ENCODE data around the gene GALNT10. TPM values are rescaled to one million over a fixed set of nuclear protein-coding genes. Genes with fewer than 3 reads are reported as not detected.

Gene GALNT10
- total and polyA plus RNA-seq, 10 donors: 7.6 to 50.2 (median 43.5) TPM

DNA sequence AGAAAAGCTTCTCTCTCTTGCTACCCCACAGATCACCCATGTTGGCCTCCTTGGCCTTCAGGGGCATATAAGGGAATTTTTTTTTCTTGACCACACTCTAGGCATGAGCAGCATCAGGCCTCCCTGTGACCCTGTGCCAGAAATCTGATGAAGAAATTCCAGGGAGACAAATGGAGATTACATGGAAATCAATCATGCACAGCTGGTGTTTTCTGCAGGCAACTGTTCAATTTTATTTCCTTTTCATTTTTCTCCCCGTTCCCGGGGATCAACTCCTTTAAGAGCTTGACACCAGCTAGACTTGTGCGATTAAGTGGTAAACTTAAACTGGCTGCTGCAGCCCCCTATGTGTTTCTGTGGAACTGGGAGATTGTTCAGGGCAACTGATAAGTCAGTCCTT is 59.3 kb downstream of the GALNT10 start:
- TF ChIP-seq, protein P1, sequence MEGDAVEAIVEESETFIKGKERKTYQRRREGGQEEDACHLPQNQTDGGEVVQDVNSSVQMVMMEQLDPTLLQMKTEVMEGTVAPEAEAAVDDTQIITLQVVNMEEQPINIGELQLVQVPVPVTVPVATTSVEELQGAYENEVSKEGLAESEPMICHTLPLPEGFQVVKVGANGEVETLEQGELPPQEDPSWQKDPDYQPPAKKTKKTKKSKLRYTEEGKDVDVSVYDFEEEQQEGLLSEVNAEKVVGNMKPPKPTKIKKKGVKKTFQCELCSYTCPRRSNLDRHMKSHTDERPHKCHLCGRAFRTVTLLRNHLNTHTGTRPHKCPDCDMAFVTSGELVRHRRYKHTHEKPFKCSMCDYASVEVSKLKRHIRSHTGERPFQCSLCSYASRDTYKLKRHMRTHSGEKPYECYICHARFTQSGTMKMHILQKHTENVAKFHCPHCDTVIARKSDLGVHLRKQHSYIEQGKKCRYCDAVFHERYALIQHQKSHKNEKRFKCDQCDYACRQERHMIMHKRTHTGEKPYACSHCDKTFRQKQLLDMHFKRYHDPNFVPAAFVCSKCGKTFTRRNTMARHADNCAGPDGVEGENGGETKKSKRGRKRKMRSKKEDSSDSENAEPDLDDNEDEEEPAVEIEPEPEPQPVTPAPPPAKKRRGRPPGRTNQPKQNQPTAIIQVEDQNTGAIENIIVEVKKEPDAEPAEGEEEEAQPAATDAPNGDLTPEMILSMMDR (IDR thresholded peaks at IDR 0.05 in 8 of 11, conservative IDR thresholded peaks at IDR 0.05 in 3 of 11): no peak
- TF ChIP-seq POLR2AphosphoS5 (IDR thresholded peaks at IDR 0.05) (no peak), POLR2A (IDR thresholded peaks at IDR 0.05) (no peak)
- H3K9me3 ChIP-seq: peaks cover 0 to 7% (median 0%) of the 10 kb centered on the region in 8 donors
- H3K4me3 ChIP-seq: no peak overlapping the region
- WGBS, 5 donors: 77 to 88% (median 84%) methylated on average over 3 of the region's 3 CpGs
- no peaks in the 10 kb centered on the region for H3K27me3 ChIP-seq (replicated peaks in 1 of 7)
- peaks cover 0 to 3% (median 0%) of the 10 kb centered on the region in 6 donors for H3K36me3 ChIP-seq
- intact Hi-C loops (cut with DNase I; ENCODE audit: low total_unique reads): no loop called here
- no peak overlapping the region for H3K27ac ChIP-seq
- peaks cover 0 to 7% (median 0%) of the 10 kb centered on the region in 6 donors for H3K4me1 ChIP-seq
- no peak for DNase-seq

DNA sequence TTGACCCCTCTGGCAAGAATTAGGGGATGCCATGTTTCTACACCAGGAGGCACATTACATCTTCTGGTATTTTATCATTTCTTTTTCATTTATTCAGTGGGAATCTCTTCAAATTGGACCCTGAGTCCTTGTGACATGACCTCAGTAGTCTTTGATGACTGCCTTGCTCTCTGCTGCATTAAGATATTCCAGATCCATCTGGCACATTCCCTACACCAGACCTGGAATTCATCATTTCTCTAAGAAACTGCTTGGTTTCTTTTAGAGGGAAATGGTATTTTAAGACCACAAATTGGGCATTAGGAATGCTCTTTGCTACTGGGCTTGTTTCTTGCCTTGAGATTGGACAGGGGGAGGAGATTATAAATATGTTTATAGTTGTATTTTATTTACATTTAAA is 61.0 kb downstream of the GALNT10 start:
- intact Hi-C loops (cut with DNase I; ENCODE audit: low total_unique reads): no loop called here
- TF ChIP-seq POLR2A (IDR thresholded peaks at IDR 0.05): no peak
- TF ChIP-seq, protein P1 (IDR thresholded peaks at IDR 0.05 in 8 of 11, conservative IDR thresholded peaks at IDR 0.05 in 3 of 11): no peak
- TF ChIP-seq POLR2AphosphoS5 (IDR thresholded peaks at IDR 0.05): no peak
- Histone ChIP-seq H3K4me1 (peaks cover 0 to 5% (median 0%) of the 10 kb centered on the region in 6 donors), H3K27ac (no peak overlapping the region), H3K27me3 (replicated peaks in 1 of 7) (no peaks in the 10 kb centered on the region), H3K36me3 (no peaks in the 10 kb centered on the region), H3K9me3 (peaks cover 0 to 7% (median 0%) of the 10 kb centered on the region in 8 donors), H3K4me3 (no peak overlapping the region)
- no peak for DNase-seq

DNA sequence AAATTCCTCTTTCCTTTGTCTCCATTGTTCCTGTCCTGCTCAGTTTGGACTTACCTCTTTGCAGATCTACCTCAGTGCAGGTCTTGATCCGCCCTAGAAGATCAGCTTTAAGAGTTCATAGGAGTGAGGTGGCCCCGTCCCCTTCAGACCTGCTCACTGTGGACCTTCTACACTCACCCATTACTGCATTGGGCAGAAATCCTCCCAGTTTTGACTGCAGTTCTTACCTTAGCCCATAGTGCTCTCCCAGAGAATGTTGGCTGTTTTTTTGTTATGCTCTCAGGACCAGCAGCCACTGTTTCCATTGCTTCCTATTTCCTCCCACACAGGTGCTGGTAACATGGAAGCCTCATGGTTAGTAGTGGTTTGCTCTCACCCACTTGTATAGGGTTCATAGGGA is 63.3 kb downstream of the GALNT10 start:
- 95 to 98% (median 97%) methylated on average over 2 of the region's 2 CpGs for WGBS, 5 donors
- TF ChIP-seq POLR2AphosphoS5 (IDR thresholded peaks at IDR 0.05): no peak
- TF ChIP-seq POLR2A (IDR thresholded peaks at IDR 0.05): no peak
- TF ChIP-seq, protein P1 (IDR thresholded peaks at IDR 0.05 in 8 of 11, conservative IDR thresholded peaks at IDR 0.05 in 3 of 11): no peak
- no peaks in the 10 kb centered on the region for H3K36me3 ChIP-seq
- no peak for DNase-seq
- H3K9me3 ChIP-seq: peaks cover 0 to 7% (median 0%) of the 10 kb centered on the region in 8 donors
- no peaks in the 10 kb centered on the region for H3K27me3 ChIP-seq (replicated peaks in 1 of 7)
- H3K4me1 ChIP-seq: peaks cover 0 to 9% (median 0%) of the 10 kb centered on the region in 6 donors
- intact Hi-C loops (cut with DNase I; ENCODE audit: low total_unique reads): no loop called here
- no peak overlapping the region for H3K27ac ChIP-seq
- H3K4me3 ChIP-seq: no peak overlapping the region

DNA sequence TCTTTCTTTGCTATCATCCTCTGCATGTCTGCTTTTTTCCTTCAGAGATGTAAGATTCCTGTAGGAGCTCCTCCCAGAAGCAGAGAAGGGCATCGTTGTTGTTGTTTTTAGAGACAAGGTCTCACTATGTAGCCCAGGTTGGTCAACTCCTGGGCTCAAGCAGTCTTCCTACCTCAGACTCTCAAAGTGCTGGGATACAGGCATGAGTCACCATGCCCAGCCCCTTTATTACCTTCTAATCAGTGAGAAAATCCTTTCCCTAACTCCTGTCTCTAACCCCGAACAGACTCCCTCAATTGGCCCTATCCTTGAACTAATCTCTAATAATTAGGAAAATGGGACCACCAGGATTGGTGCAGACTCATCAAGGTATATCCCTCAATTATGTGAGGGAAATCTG is 64.4 kb downstream of the GALNT10 start:
- 90 to 98% (median 93%) methylated on average over 2 of the region's 2 CpGs for WGBS, 5 donors

More for the DNA sequence above, 64.4 kb downstream of the GALNT10 start:
- Histone ChIP-seq H3K27me3 (replicated peaks in 1 of 7) (no peaks in the 10 kb centered on the region), H3K27ac (no peak overlapping the region), H3K4me1 (peaks cover 0 to 8% (median 0%) of the 10 kb centered on the region in 6 donors), H3K36me3 (no peaks in the 10 kb centered on the region), H3K4me3 (no peak overlapping the region), H3K9me3 (peaks cover 0 to 7% (median 0%) of the 10 kb centered on the region in 8 donors)
- no peak for DNase-seq
- TF ChIP-seq, protein P1 (IDR thresholded peaks at IDR 0.05 in 8 of 11, conservative IDR thresholded peaks at IDR 0.05 in 3 of 11): no peak
- TF ChIP-seq POLR2A (IDR thresholded peaks at IDR 0.05) (no peak), POLR2AphosphoS5 (IDR thresholded peaks at IDR 0.05) (no peak)
- intact Hi-C loops (cut with DNase I; ENCODE audit: low total_unique reads): no loop called here

All from spleen (tissue), 11 donors.